ENCODE data around the gene PRLR.

Gene PRLR

DNA sequence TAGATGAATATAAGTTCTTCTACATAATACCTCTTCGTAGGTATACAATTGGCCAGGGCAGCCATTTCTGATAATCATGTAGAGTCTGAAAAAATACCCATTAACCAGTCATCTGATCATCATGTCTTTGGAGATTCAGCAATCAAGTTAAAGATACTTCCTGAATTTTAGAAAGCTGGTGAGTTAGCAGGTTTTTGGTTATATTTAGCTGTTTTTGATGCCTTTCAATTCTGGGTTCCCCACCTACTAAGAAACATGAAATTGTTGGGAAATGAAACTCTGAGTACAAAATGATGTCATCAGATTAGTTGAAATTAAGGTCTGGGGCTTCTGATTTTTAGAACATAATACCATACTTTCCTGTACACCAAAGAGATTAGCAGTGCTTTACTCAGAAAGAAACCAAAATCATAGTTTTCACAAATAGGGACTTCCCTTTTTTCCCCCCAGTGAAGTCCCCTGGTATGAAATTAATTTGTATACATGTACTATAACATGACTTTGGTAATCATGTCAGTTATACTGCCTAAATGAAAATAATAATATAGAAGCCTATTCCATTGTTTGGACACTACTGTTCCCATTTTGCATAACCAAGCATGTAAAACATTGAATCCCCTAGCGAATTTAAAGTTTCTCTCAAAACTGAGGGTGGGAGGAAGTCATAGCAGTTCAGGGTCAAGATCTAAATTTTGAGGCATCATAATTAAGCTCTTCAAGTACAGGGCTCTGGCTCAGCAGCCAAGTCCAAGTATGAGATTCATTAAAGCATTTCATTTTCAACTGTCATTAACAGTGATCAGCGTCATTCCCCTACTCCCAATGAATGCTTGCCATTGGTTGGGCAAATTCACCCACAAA lies 17.9 kb downstream of the PRLR start:
- TF ChIP-seq, protein P1, sequence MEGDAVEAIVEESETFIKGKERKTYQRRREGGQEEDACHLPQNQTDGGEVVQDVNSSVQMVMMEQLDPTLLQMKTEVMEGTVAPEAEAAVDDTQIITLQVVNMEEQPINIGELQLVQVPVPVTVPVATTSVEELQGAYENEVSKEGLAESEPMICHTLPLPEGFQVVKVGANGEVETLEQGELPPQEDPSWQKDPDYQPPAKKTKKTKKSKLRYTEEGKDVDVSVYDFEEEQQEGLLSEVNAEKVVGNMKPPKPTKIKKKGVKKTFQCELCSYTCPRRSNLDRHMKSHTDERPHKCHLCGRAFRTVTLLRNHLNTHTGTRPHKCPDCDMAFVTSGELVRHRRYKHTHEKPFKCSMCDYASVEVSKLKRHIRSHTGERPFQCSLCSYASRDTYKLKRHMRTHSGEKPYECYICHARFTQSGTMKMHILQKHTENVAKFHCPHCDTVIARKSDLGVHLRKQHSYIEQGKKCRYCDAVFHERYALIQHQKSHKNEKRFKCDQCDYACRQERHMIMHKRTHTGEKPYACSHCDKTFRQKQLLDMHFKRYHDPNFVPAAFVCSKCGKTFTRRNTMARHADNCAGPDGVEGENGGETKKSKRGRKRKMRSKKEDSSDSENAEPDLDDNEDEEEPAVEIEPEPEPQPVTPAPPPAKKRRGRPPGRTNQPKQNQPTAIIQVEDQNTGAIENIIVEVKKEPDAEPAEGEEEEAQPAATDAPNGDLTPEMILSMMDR (IDR thresholded peaks at IDR 0.05; ENCODE audit: low read depth, low read length, missing control alignments): no peak
- DNase-seq: no peak
- Histone ChIP-seq H3K4me3 (ENCODE audit: low read depth, low read length) (no peak overlapping the region), H3K27ac (no peak overlapping the region), H3K27me3 (replicated peaks) (no peaks in the 10 kb centered on the region), H3K36me3 (replicated peaks) (no peaks in the 10 kb centered on the region)
- in situ Hi-C loops (cut with HindIII; ENCODE audit: low pct_ligation_motif_present, low sequenced_read_pairs): no loop called here

DNA sequence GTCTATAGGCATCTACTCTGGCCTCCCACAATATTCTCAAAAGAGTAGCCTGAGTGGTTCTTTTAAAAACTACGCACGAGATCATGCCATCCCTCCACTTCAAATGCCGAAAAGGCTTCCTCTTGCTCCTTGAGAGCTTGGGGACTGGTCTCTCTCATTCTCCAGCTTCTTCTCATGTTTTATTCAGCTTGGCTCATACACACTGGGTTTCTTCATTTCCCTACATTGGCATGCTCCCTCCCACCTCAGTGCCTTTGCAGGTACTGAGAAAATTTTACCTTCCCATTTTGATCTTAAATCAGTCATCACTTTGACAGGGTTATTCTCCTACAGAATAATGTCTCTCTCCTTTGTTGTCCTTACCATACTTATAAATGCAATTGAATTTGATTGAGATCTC lies 20.4 kb downstream of the PRLR start:
- DNase-seq: no peak
- no peak overlapping the region for H3K27ac ChIP-seq
- in situ Hi-C loops (cut with HindIII; ENCODE audit: low pct_ligation_motif_present, low sequenced_read_pairs): no loop called here

DNA sequence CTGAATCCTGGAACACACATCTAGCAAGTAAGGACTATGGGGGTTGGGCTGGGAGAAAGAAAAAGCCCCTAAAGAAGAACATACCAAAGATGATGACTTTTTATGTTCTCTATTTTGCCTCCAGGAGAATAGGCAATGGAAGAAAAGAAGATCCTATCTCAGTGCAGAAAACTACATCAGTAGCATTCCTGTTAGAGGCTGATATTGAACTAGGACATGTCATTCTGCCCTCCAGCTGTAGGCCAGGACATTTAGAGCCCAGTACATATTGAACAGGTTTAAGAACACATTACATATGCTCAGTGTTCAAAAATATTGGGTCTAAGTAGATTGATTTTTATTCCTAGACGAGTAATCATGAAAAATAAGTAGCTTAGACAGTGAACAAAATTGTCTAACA lies 24.7 kb downstream of the PRLR start:
- Histone ChIP-seq H3K27ac (no peak overlapping the region), H3K27me3 (replicated peaks) (peaks cover 7% of the 10 kb centered on the region), H3K36me3 (replicated peaks) (no peaks in the 10 kb centered on the region), H3K4me3 (ENCODE audit: low read depth, low read length) (no peak overlapping the region)
- in situ Hi-C loops (cut with HindIII; ENCODE audit: low pct_ligation_motif_present, low sequenced_read_pairs): no loop called here
- no peak for DNase-seq
- TF ChIP-seq, protein P1 (IDR thresholded peaks at IDR 0.05; ENCODE audit: low read depth, low read length, missing control alignments): no peak

More for the DNA sequence above, 20.4 kb downstream of the PRLR start:
- TF ChIP-seq, protein P1 (IDR thresholded peaks at IDR 0.05; ENCODE audit: low read depth, low read length, missing control alignments): no peak
- Histone ChIP-seq H3K27me3 (replicated peaks) (no peaks in the 10 kb centered on the region), H3K36me3 (replicated peaks) (no peaks in the 10 kb centered on the region), H3K4me3 (ENCODE audit: low read depth, low read length) (no peak overlapping the region)

DNA sequence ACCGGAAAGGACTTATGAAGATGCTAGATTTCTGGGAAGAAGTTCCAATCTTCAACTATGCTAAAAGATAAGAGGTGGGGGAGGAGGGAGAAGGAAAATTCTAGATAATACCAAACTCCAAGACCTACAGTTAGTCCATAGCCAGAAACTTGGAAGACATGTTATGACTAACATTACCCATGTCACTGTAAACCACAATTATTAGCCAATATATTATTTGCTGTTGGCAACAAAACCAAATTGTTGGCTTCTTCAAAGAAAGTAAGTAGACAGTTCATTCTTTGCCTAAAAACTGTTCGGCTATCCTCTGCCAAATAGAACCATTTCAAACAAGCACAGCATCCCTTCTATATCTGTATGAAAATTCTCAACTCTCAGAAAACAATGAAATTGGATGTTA lies 25.1 kb downstream of the PRLR start:
- Histone ChIP-seq H3K27ac (no peak overlapping the region), H3K4me3 (ENCODE audit: low read depth, low read length) (no peak overlapping the region), H3K27me3 (replicated peaks) (peaks cover 7% of the 10 kb centered on the region), H3K36me3 (replicated peaks) (no peaks in the 10 kb centered on the region)
- in situ Hi-C loops (cut with HindIII; ENCODE audit: low pct_ligation_motif_present, low sequenced_read_pairs): no loop called here
- TF ChIP-seq, protein P1 (IDR thresholded peaks at IDR 0.05; ENCODE audit: low read depth, low read length, missing control alignments): no peak
- DNase-seq: no peak

DNA sequence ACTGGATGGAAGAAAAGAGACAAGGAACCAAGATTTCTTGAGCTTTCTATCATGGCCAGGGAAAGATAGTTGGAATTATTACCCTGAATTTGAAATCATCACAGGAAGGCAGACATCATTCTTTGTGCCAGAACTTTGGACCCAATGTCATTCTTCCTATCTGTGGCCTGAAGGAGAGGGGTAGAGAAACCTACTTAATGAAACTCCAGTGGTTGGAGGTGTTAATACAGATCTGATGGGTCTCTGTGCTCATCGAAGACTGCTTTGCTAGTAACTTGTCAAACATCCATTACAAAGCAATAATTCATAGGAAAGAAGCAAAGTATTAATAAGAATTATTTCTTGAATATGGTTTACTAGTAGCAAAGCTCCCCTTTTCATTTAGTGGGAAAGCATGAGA lies 26.9 kb downstream of the PRLR start:
- Histone ChIP-seq H3K27ac (no peak overlapping the region), H3K27me3 (replicated peaks) (peaks cover 7% of the 10 kb centered on the region), H3K36me3 (replicated peaks) (no peaks in the 10 kb centered on the region), H3K4me3 (ENCODE audit: low read depth, low read length) (no peak overlapping the region)
- in situ Hi-C loops (cut with HindIII; ENCODE audit: low pct_ligation_motif_present, low sequenced_read_pairs): no loop called here
- TF ChIP-seq, protein P1 (IDR thresholded peaks at IDR 0.05; ENCODE audit: low read depth, low read length, missing control alignments): no peak
- no peak for DNase-seq
